RWPE2 (cell line): ENCODE measurements around the gene RALA.
"Not testable (repeated sequence)": the region's sequence is repeated elsewhere in the genome, so short reads cannot be mapped to it uniquely, and the experiment has no call there.

Experiments
- ATAC-seq: fragments of 200-7000 bp; cut with Tn5 transposase; 3 replicates; pipeline ENCODE4 v1.9.1; 2021; ENCODE audit warnings: low read depth
- DNase-seq: peaks from one replicate; pipeline ENCODE4 v3.0.0-alpha.2; 2020; ENCODE audit warnings: low spot score
- H3K27ac ChIP-seq: fragments of 450-650 bp; 2 replicates; pipeline ENCODE4 v1.5.1; 2017; ENCODE audit warnings: mild to moderate bottlenecking; ENCODE audit not compliant: poor library complexity, severe bottlenecking
- H3K27me3 ChIP-seq: fragments of 250-450 bp; sonication (Bioruptor Pico); 2 replicates; pipeline ENCODE4 v1.5.1; 2021; ENCODE audit warnings: mild to moderate bottlenecking, moderate library complexity; ENCODE audit not compliant: insufficient read depth, poor library complexity, severe bottlenecking
- H3K36me3 ChIP-seq: fragments of 250-450 bp; sonication (Bioruptor Pico); 2 replicates; pipeline ENCODE4 v1.5.1; 2020; ENCODE audit warnings: low read depth, mild to moderate bottlenecking, moderate library complexity
- H3K4me1 ChIP-seq: fragments of 250-450 bp; sonication (Bioruptor Pico); 2 replicates; pipeline ENCODE4 v1.5.1; 2021; ENCODE audit warnings: mild to moderate bottlenecking, moderate library complexity; ENCODE audit not compliant: insufficient read depth, poor library complexity, severe bottlenecking
- H3K4me3 ChIP-seq: fragments of 250-450 bp; sonication (Bioruptor Pico); 2 replicates; pipeline ENCODE4 v1.5.1; 2021; ENCODE audit warnings: mild to moderate bottlenecking, moderate library complexity; ENCODE audit not compliant: severe bottlenecking
- H3K9me3 ChIP-seq: fragments of 250-450 bp; sonication (Bioruptor Pico); 2 replicates; pipeline ENCODE4 v1.5.1; 2021; ENCODE audit warnings: mild to moderate bottlenecking, moderate library complexity; ENCODE audit not compliant: severe bottlenecking
- TF ChIP-seq, protein P1 (sequence below): fragments of 450-650 bp; IDR thresholded peaks from one replicate; pipeline ENCODE4 v1.5.1; 2017; ENCODE audit warnings: mild to moderate bottlenecking, moderate library complexity; ENCODE audit not compliant: poor library complexity, severe bottlenecking

RALA gene

GRCh38 chr7:39663263-39663662 is 39.9 kb downstream of the RALA start:
- no peaks in the 10 kb centered on the region for H3K27me3 ChIP-seq
- peaks cover 3% of the 10 kb centered on the region for H3K9me3 ChIP-seq
- no peak overlapping the region for H3K27ac ChIP-seq
- H3K36me3 ChIP-seq, result peaks cover 30% of the 10 kb centered on the region
- H3K4me3 ChIP-seq, result no peak overlapping the region
- DNase-seq (no peak), ATAC-seq (no peak)
- TF ChIP-seq, protein P1, sequence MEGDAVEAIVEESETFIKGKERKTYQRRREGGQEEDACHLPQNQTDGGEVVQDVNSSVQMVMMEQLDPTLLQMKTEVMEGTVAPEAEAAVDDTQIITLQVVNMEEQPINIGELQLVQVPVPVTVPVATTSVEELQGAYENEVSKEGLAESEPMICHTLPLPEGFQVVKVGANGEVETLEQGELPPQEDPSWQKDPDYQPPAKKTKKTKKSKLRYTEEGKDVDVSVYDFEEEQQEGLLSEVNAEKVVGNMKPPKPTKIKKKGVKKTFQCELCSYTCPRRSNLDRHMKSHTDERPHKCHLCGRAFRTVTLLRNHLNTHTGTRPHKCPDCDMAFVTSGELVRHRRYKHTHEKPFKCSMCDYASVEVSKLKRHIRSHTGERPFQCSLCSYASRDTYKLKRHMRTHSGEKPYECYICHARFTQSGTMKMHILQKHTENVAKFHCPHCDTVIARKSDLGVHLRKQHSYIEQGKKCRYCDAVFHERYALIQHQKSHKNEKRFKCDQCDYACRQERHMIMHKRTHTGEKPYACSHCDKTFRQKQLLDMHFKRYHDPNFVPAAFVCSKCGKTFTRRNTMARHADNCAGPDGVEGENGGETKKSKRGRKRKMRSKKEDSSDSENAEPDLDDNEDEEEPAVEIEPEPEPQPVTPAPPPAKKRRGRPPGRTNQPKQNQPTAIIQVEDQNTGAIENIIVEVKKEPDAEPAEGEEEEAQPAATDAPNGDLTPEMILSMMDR, result no peak
- no peaks in the 10 kb centered on the region for H3K4me1 ChIP-seq

DNA sequence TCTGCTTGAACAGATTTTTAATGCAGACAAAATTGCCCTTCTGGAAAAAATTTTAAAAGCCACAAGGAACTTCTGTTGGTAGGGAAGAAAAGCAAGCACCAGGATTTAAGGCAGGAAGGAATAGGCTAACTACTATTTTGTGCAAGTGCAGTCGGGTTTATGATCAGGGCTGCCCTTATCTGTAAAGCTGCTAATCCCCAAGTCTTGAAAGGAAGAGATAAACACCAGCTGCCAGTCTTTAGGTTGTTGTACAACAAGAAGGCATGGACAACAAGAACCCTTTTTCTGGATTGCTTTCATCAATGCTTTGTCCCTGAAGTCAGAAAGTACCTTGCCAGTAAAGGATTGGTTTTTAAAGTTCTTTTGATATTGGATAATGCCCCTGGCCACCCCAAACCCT is 40.7 kb downstream of the RALA start:
- H3K4me1 ChIP-seq, result no peaks in the 10 kb centered on the region
- DNase-seq (no peak), ATAC-seq (no peak)
- H3K27ac ChIP-seq, result no peak overlapping the region
- H3K4me3 ChIP-seq, result no peak overlapping the region
- H3K27me3 ChIP-seq, result no peaks in the 10 kb centered on the region
- peaks cover 30% of the 10 kb centered on the region for H3K36me3 ChIP-seq
- TF ChIP-seq, protein P1, result no peak
- peaks cover 3% of the 10 kb centered on the region for H3K9me3 ChIP-seq

DNA sequence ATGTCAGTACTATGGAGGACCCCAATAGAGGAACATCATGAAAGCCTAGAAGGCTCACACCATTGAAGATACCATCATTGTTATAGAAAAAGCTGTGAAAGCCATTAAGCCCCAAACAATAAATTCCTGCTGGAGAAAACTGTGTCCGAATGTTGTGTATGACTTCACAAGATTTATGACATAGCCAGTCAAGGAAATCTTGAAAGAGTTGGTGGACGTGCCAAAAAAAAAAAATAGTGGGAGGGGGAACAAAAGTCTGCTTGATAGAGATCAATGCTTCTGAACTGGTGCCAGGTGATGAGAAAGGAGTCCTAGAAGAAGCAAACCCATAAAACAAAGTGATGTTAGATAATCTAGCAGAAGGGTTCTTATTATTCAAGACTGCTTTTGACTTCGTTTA is 41.2 kb downstream of the RALA start:
- Histone ChIP-seq H3K36me3 (peaks cover 30% of the 10 kb centered on the region), H3K4me1 (no peaks in the 10 kb centered on the region), H3K4me3 (no peak overlapping the region), H3K27ac (no peak overlapping the region), H3K27me3 (no peaks in the 10 kb centered on the region), H3K9me3 (peaks cover 3% of the 10 kb centered on the region)
- DNase-seq (no peak), ATAC-seq (no peak)
- TF ChIP-seq, protein P1, result no peak

- ATAC-seq (no peak), DNase-seq (no peak)
- peaks cover 5% of the 10 kb centered on the region for H3K4me1 ChIP-seq
- no peak overlapping the region for H3K4me3 ChIP-seq
- TF ChIP-seq, protein P1, result no peak
- peaks cover 18% of the 10 kb centered on the region for H3K36me3 ChIP-seq
- H3K27ac ChIP-seq, result no peak overlapping the region
- H3K9me3 ChIP-seq, result peaks cover 3% of the 10 kb centered on the region
- no peaks in the 10 kb centered on the region for H3K27me3 ChIP-seq
Measured at GRCh38 chr7:39666562-39666961, 43.2 kb downstream of the RALA start.

- TF ChIP-seq, protein P1, result no peak
- Histone ChIP-seq H3K27ac (no peak overlapping the region), H3K4me1 (peaks cover 12% of the 10 kb centered on the region), H3K27me3 (no peaks in the 10 kb centered on the region), H3K36me3 (peaks cover 15% of the 10 kb centered on the region), H3K9me3 (no peaks in the 10 kb centered on the region), H3K4me3 (no peak overlapping the region)
- ATAC-seq, result no peak
- DNase-seq, result no peak
Measured at GRCh38 chr7:39667341-39667923, 44.1 kb downstream of the RALA start.

DNA sequence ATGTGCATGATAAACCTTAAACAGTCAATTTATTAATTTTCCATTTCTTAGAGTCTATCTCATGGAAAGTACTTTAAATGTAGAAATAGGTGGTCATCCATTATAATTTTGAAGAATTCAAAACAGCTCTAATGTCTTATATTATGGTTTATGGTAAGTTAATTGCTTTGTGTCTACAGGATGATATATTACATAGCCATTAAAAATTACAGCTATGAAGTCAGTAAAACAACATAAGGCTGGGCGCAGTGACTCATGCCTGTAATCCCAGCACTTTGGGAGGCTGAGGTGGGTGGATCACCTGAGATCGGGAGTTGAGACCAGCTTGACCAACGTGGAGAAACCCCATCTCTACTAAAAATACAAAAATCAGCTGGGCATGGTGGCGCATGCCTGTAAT is 44.9 kb downstream of the RALA start:
- H3K4me3 ChIP-seq, H3K9me3 ChIP-seq, ATAC-seq, H3K27ac ChIP-seq, DNase-seq, H3K27me3 ChIP-seq: not testable (repeated sequence)
- H3K4me1 ChIP-seq, result peaks cover 12% of the 10 kb centered on the region
- peaks cover 15% of the 10 kb centered on the region for H3K36me3 ChIP-seq
